ENCODE measurements around the gene DENND10.
"Not testable (repeated sequence)": the region's sequence is repeated elsewhere in the genome, so short reads cannot be mapped to it uniquely, and the experiment has no call there.

The DENND10 gene

GRCh38 chr10:119103903-119104653 is at the start of gene DENND10:
Gene DENND10 (plus strand): TSS chr10:119104113. CDS start chr10:119104143, 30 bp downstream.
- peak; percentile 52 for DNase-seq (ENCODE audit: low read depth)

- no peak for DNase-seq (ENCODE audit: low read depth)
Measured at GRCh38 chr10:119055472-119055871, 48.4 kb upstream of the DENND10 start.

GRCh38 chr10:119058010-119058409 is 45.9 kb upstream of the DENND10 start:
- no peak for DNase-seq (ENCODE audit: low read depth)

- DNase-seq (ENCODE audit: low read depth), result no peak
Measured at GRCh38 chr10:119059557-119059956, 44.4 kb upstream of the DENND10 start.

- DNase-seq (ENCODE audit: low read depth), result no peak
Measured at GRCh38 chr10:119060107-119060506, 43.8 kb upstream of the DENND10 start.

GRCh38 chr10:119061352-119061751 is 42.6 kb upstream of the DENND10 start:
- no peak for DNase-seq (ENCODE audit: low read depth)

GRCh38 chr10:119061926-119062325 is 42.0 kb upstream of the DENND10 start:
- DNase-seq (ENCODE audit: low read depth), result no peak

GRCh38 chr10:119070395-119071165 is 33.3 kb upstream of the DENND10 start:
- DNase-seq (ENCODE audit: low read depth), result no peak

- DNase-seq (ENCODE audit: low read depth), result no peak
Measured at GRCh38 chr10:119073584-119073983, 30.3 kb upstream of the DENND10 start.

GRCh38 chr10:119078422-119079179 is 25.3 kb upstream of the DENND10 start:
- no peak for DNase-seq (ENCODE audit: low read depth)

- DNase-seq (ENCODE audit: low read depth), result peak; percentile 37
Measured at GRCh38 chr10:119079599-119080520, 24.1 kb upstream of the DENND10 start.

- peak; percentile 84 for DNase-seq (ENCODE audit: low read depth)
Measured at GRCh38 chr10:119080521-119081259, 23.2 kb upstream of the DENND10 start, which contains the start of gene EIF3A. Gene EIF3A (minus strand): TSS chr10:119080817. CDS start chr10:119080676, 141 bp downstream.

- DNase-seq (ENCODE audit: low read depth), result no peak
Measured at GRCh38 chr10:119084896-119085295, 19.0 kb upstream of the DENND10 start.

GRCh38 chr10:119087271-119087882 is 16.5 kb upstream of the DENND10 start:
- no peak for DNase-seq (ENCODE audit: low read depth)

- DNase-seq (ENCODE audit: low read depth), result no peak
Measured at GRCh38 chr10:119090026-119090795, 13.7 kb upstream of the DENND10 start.

GRCh38 chr10:119090968-119091367 is 12.9 kb upstream of the DENND10 start:
- DNase-seq (ENCODE audit: low read depth), result no peak

GRCh38 chr10:119095640-119096039 is 8.3 kb upstream of the DENND10 start:
- no peak for DNase-seq (ENCODE audit: low read depth)

GRCh38 chr10:119096641-119097415 is 7.1 kb upstream of the DENND10 start:
- DNase-seq (ENCODE audit: low read depth), result not testable (repeated sequence)

GRCh38 chr10:119098576-119098975 is 5.3 kb upstream of the DENND10 start:
- DNase-seq (ENCODE audit: low read depth), result no peak

All from stimulated activated CD8-positive, alpha-beta memory T cell treated with anti-CD3 and anti-CD28 coated beads, Interleukin-7, amount 100 ng/mL, for 24 hours (primary cell).